CD14-positive monocyte (primary cell): ENCODE measurements around the gene SLC46A3. TPM values are rescaled to one million over a fixed set of nuclear protein-coding genes. Genes with fewer than 3 reads are reported as not detected.

Source experiments
- DNase-seq, 3 donors: peaks; one replicate each; pipeline ENCODE4 v3.0.0-alpha.2; 2011 to 2022
- H2AFZ ChIP-seq: 2 replicates; pipeline ENCODE4 v1.6.0; 2012; ENCODE audit warnings: mild to moderate bottlenecking, low read depth, low read length, inconsistent platforms; ENCODE audit not compliant: insufficient read depth, poor library complexity, severe bottlenecking
- H3K27ac ChIP-seq, 2 donors: 1 replicate in 1 of 2; 2 replicates in 1 of 2; pipeline ENCODE4 v1.5.1; 2012 to 2013; ENCODE audit warnings: low read length in 2 of 2, control low read depth in 1 of 2, inconsistent platforms in 1 of 2, low read depth in 1 of 2, mild to moderate bottlenecking in 1 of 2
- H3K27me3 ChIP-seq, 2 donors: one replicate each; pipeline versions ENCODE4 v1.6.0 to v1.6.1; 2011 to 2013; ENCODE audit warnings: low read length in 2 of 2; ENCODE audit not compliant: control insufficient read depth in 2 of 2, insufficient read depth in 2 of 2
- H3K36me3 ChIP-seq, 2 donors: replicated peaks in 1 of 2; 1 replicate in 1 of 2; 2 replicates in 1 of 2; pipeline versions ENCODE4 v1.5.1 to v1.6.1; 2012 to 2013; ENCODE audit warnings: low read length in 2 of 2, control low read depth in 1 of 2, inconsistent platforms in 1 of 2, mild to moderate bottlenecking in 1 of 2; ENCODE audit not compliant: insufficient read depth in 2 of 2, control insufficient read depth in 1 of 2
- H3K4me1 ChIP-seq, 2 donors: 1 replicate in 1 of 2; 2 replicates in 1 of 2; pipeline versions ENCODE4 v1.5.1 to v1.6.1; 2012 to 2013; ENCODE audit warnings: low read length in 2 of 2, control low read depth in 1 of 2, inconsistent platforms in 1 of 2, mild to moderate bottlenecking in 1 of 2, moderate library complexity in 1 of 2; ENCODE audit not compliant: insufficient read depth in 2 of 2, control insufficient read depth in 1 of 2
- H3K4me2 ChIP-seq: replicated peaks from 2 replicates; pipeline ENCODE3; 2012; ENCODE audit warnings: low read length, moderate library complexity, mild to moderate bottlenecking; ENCODE audit not compliant: poor library complexity, severe bottlenecking; ENCODE audit errors: extremely low read depth
- H3K4me3 ChIP-seq, 3 experiments: fragments of 200-600 bp in 1 of 3; sonication (generic) in 1 of 3; replicated peaks in 1 of 3; 1 replicate in 2 of 3; 2 replicates in 1 of 3; pipeline ENCODE4 v1.5.1; 2011 to 2013; ENCODE audit warnings: low read length in 3 of 3, mild to moderate bottlenecking in 3 of 3, control low read depth in 2 of 3, low read depth in 2 of 3, inconsistent platforms in 1 of 3, moderate library complexity in 1 of 3
- H3K79me2 ChIP-seq: 2 replicates; pipeline ENCODE4 v1.6.0; 2012; ENCODE audit warnings: mild to moderate bottlenecking, control low read depth, inconsistent platforms, low read length, moderate library complexity; ENCODE audit not compliant: insufficient read depth
- H3K9ac ChIP-seq: 2 replicates; pipeline ENCODE4 v1.6.0; 2017; ENCODE audit warnings: low read length, mild to moderate bottlenecking; ENCODE audit not compliant: insufficient read depth, poor library complexity, severe bottlenecking
- H3K9me3 ChIP-seq, 2 donors: replicated peaks in 1 of 2; 1 replicate in 1 of 2; 2 replicates in 1 of 2; pipeline versions ENCODE4 v1.5.1 to v1.6.1; 2012 to 2013; ENCODE audit warnings: low read length in 2 of 2, control low read depth in 1 of 2; ENCODE audit not compliant: control insufficient read depth in 1 of 2, insufficient read depth in 1 of 2
- H4K20me1 ChIP-seq: 2 replicates; pipeline ENCODE4 v1.6.0; 2012; ENCODE audit warnings: mild to moderate bottlenecking, low read length, control low read depth, moderate library complexity; ENCODE audit not compliant: insufficient read depth
- H3K27ac Mint-ChIP-seq, 7 donors: one replicate each; pipeline ENCODE4 v1.8.0; 2020; ENCODE audit warnings: mild to moderate bottlenecking in 7 of 7, mixed read lengths in 7 of 7, moderate library complexity in 6 of 7, inconsistent platforms in 2 of 7
- H3K27me3 Mint-ChIP-seq, 3 donors: one replicate each; pipeline ENCODE4 v1.8.0; 2021 to 2022; ENCODE audit warnings: low read depth in 3 of 3, mild to moderate bottlenecking in 3 of 3, mixed read lengths in 3 of 3, moderate library complexity in 3 of 3, inconsistent platforms in 1 of 3
- H3K36me3 Mint-ChIP-seq, 2 donors: one replicate each; pipeline ENCODE4 v1.8.0; 2020; ENCODE audit warnings: mixed read lengths in 2 of 2, inconsistent platforms in 1 of 2, mild to moderate bottlenecking in 1 of 2
- H3K4me1 Mint-ChIP-seq: one replicate; pipeline ENCODE4 v1.8.0; 2020; ENCODE audit warnings: mild to moderate bottlenecking, mixed read lengths
- H3K4me3 Mint-ChIP-seq, 2 donors: one replicate each; pipeline ENCODE4 v1.8.0; 2020; ENCODE audit warnings: mild to moderate bottlenecking in 2 of 2, mixed read lengths in 2 of 2, moderate library complexity in 1 of 2
- H3K9me3 Mint-ChIP-seq, 7 donors: one replicate each; pipeline ENCODE4 v1.8.0; 2020 to 2022; ENCODE audit warnings: mixed read lengths in 7 of 7, mild to moderate bottlenecking in 6 of 7, moderate library complexity in 6 of 7, inconsistent platforms in 2 of 7
- WGBS: methylation state at CpG from one replicate; pipeline ENCODE4 v1.1.5; 2013; ENCODE audit warnings: missing lambda C conversion rate; ENCODE audit not compliant: insufficient coverage; 5-methylcytosine and 5-hydroxymethylcytosine counted together
- intact Hi-C, 2 donors: fragments of 100-400 bp; cut with micrococcal nuclease; formaldehyde crosslinking; loops; one replicate each; pipeline versions ENCODE4 v1.15.0 to v1.15.1; 2023
- polyA plus RNA-seq, 3 donors: library from polyadenylated mRNA; depleted of rRNA in 1 of 3; unstranded in 2 of 3; stranded (reverse) in 1 of 3; fragments of 300-500 nt in 2 of 3; fragments of >200 nt in 1 of 3; fragmentation: Illumina TruSeq in 2 of 3; gene quantifications; 1 replicate in 2 of 3; 2 replicates in 1 of 3; pipeline ENCODE4 v1.2.3, GENCODE V29; 2012 to 2021
- TF ChIP-seq, protein P1 (sequence below): fragments of 200-600 bp; IDR thresholded peaks from one replicate; pipeline ENCODE4 v1.8.0; 2022; ENCODE audit warnings: antibody characterized with exemption, mild to moderate bottlenecking

SLC46A3 gene
- polyA plus RNA-seq, 3 donors = 8.2 to 21.1 (median 13.8) TPM

- peak overlapping the region in 2 of 7 donors; percentile 58 to 69 for H3K27ac Mint-ChIP-seq
- no CpG with 5 or more reads among the region's 5 CpGs for WGBS
- TF ChIP-seq, protein P1, sequence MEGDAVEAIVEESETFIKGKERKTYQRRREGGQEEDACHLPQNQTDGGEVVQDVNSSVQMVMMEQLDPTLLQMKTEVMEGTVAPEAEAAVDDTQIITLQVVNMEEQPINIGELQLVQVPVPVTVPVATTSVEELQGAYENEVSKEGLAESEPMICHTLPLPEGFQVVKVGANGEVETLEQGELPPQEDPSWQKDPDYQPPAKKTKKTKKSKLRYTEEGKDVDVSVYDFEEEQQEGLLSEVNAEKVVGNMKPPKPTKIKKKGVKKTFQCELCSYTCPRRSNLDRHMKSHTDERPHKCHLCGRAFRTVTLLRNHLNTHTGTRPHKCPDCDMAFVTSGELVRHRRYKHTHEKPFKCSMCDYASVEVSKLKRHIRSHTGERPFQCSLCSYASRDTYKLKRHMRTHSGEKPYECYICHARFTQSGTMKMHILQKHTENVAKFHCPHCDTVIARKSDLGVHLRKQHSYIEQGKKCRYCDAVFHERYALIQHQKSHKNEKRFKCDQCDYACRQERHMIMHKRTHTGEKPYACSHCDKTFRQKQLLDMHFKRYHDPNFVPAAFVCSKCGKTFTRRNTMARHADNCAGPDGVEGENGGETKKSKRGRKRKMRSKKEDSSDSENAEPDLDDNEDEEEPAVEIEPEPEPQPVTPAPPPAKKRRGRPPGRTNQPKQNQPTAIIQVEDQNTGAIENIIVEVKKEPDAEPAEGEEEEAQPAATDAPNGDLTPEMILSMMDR = no peak
- no peak overlapping the region for H3K4me2 ChIP-seq
- no peak overlapping the region for H3K4me3 Mint-ChIP-seq
- H3K27ac ChIP-seq = peak overlapping the region in 1 of 2 donors; percentile 37
- no peaks in the 10 kb centered on the region for H4K20me1 ChIP-seq
- H3K9ac ChIP-seq = no peak overlapping the region
- peaks cover 26 to 31% of the 10 kb centered on the region in 2 donors for H3K4me1 ChIP-seq
- H3K9me3 ChIP-seq = no peaks in the 10 kb centered on the region
- H3K36me3 ChIP-seq = peaks cover 30 to 39% of the 10 kb centered on the region in 2 donors
- H3K4me3 ChIP-seq = no peak overlapping the region
- H3K9me3 Mint-ChIP-seq = peaks cover 0 to 3% (median 0%) of the 10 kb centered on the region in 7 donors
- H3K36me3 Mint-ChIP-seq = peaks cover 34 to 37% of the 10 kb centered on the region in 2 donors
- no peaks in the 10 kb centered on the region for H3K27me3 ChIP-seq
- H2AFZ ChIP-seq = no peak overlapping the region
- no peaks in the 10 kb centered on the region for H3K27me3 Mint-ChIP-seq
- intact Hi-C loops = no loop called here
- H3K4me1 Mint-ChIP-seq = peaks cover 28% of the 10 kb centered on the region
- DNase-seq = no peak
- no peaks in the 10 kb centered on the region for H3K79me2 ChIP-seq
Measured at GRCh38 chr13:28705461-28706083, 13.2 kb downstream of the SLC46A3 start.

DNA sequence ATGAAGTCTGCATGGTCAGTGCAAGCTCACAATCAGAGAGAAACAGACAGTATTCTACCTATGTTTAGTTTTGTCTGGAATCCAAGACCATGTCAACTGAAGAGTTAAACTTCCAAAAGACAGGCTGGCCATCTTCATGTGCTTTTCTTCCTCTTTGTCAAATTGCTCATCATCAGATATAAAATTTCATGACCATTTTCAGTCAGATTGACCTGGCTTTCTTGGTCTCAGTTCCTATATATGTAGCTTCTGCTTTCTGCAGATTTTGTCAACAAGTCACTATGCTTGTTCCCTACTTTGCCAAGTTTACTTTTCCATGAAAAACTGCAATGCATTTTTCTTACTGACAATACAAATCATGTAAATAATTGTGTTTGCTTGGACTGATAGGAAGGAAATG is 13.9 kb downstream of the SLC46A3 start:
- Mint-ChIP-seq H3K4me1 (peaks cover 28% of the 10 kb centered on the region), H3K27ac (no peak overlapping the region), H3K27me3 (no peaks in the 10 kb centered on the region), H3K36me3 (peaks cover 34 to 38% of the 10 kb centered on the region in 2 donors), H3K4me3 (no peak overlapping the region), H3K9me3 (peaks cover 0 to 3% (median 0%) of the 10 kb centered on the region in 7 donors)
- Histone ChIP-seq H3K4me2 (no peak overlapping the region), H3K4me1 (peaks cover 26 to 31% of the 10 kb centered on the region in 2 donors), H3K9ac (no peak overlapping the region), H3K36me3 (peaks cover 36 to 40% of the 10 kb centered on the region in 2 donors), H4K20me1 (no peaks in the 10 kb centered on the region), H3K4me3 (peak overlapping the region in 1 of 3 experiments; percentile 0), H3K9me3 (no peaks in the 10 kb centered on the region), H3K79me2 (no peaks in the 10 kb centered on the region), H3K27me3 (no peaks in the 10 kb centered on the region), H2AFZ (no peak overlapping the region), H3K27ac (peak overlapping the region in 1 of 2 donors; percentile 37)
- TF ChIP-seq, protein P1 = no peak
- intact Hi-C loops = no loop called here
- DNase-seq = peak; percentile 19 to 25 (median 24)
